HG03064 (cell line): Measurements from ENCODE around the gene RPAP3.

Source experiments
- ATAC-seq: cut with Tn5 transposase; IDR thresholded peaks from one replicate; pipeline ENCODE4 v1.9.1; 2021; ENCODE audit warnings: low read depth; ENCODE audit not compliant: unreplicated experiment

The RPAP3 gene

GRCh38 chr12:47614521-47614920, 91.3 kb downstream of the RPAP3 start:
- no peak for ATAC-seq

DNA sequence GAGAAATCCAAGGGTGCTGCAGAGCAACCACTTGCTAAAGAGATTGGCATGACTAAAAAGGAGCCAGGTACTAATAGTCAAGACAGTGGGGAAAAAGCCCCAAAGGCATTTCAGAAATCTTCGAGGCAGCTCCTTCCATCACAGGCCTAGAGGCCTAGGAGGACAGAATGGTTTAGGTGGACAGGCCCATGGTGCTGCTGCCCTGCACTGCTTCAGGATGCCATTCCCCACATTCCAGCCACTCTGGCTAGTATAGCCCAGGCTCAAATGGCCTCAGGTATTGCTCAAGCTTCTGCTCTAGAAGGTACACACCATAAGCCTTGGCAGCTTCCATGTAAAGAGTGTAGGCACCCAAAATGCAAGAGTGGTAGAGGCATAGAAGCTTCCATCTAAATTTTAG, 92.9 kb downstream of the RPAP3 start:
- ATAC-seq, result no peak

DNA sequence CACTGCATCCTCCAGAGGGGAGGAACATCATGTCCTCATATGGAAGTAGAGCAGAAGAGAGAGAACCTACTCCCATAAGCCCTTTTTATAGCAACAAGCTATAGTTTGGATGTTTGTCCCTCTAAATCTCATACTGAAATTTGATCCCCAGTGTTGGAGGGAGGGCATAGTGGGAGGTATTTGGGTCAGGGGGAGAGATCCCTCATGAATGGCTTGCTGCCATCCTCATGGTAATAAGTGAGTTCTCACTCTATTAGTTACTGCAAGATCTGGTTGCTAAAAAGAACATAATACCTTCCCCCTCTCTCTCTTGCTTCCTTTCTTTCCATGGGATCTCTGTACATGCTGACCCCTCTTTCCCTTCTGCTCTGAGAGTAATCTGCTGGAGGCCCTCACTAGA, 93.9 kb downstream of the RPAP3 start:
- ATAC-seq, result no peak
